Naive thymus-derived CD8-positive, alpha-beta T cell (primary cell): Measurements from ENCODE around the gene FOXI2. TPM values are rescaled to one million over a fixed set of nuclear protein-coding genes. Genes with fewer than 3 reads are reported as not detected.

ENCODE experiments used
- ATAC-seq, 2 donors: fragments of 150-1000 bp; cut with Tn5 transposase in 1 of 2; sonication (Bioruptor Pico), chemical (Tn5 transposase) in 1 of 2; 1 replicate in 1 of 2; 2 replicates in 1 of 2; pipeline ENCODE4 v1.10.0; 2021; ENCODE audit warnings: mild to moderate bottlenecking in 2 of 2, moderate library complexity in 2 of 2
- POLR2A ChIA-PET: fragments of 350-600 bp; sonication (Branson Sonifier 250); formaldehyde crosslinking; loops from one replicate; lab custom pipeline; 2021; ENCODE audit warnings: antibody characterized with exemption; lab: Charles Lee
- DNase-seq, 10 donors: peaks; one replicate each; pipeline versions ENCODE4 v3.0.0 to v3.0.0-alpha.2; 2020 to 2022
- H3K27ac Mint-ChIP-seq, 10 donors: one replicate each; pipeline ENCODE4 v1.8.0; 2020 to 2022; ENCODE audit warnings: mild to moderate bottlenecking in 10 of 10, mixed read lengths in 10 of 10, moderate library complexity in 4 of 10, inconsistent platforms in 1 of 10
- H3K27me3 Mint-ChIP-seq, 5 donors: one replicate each; pipeline ENCODE4 v1.8.0; 2021 to 2022; ENCODE audit warnings: mixed read lengths in 5 of 5
- H3K36me3 Mint-ChIP-seq, 3 donors: one replicate each; pipeline ENCODE4 v1.8.0; 2020 to 2022; ENCODE audit warnings: mixed read lengths in 3 of 3, mild to moderate bottlenecking in 2 of 3, inconsistent platforms in 1 of 3
- H3K4me1 Mint-ChIP-seq, 4 donors: one replicate each; pipeline ENCODE4 v1.8.0; 2021 to 2022; ENCODE audit warnings: mixed read lengths in 4 of 4
- H3K4me3 Mint-ChIP-seq, 10 donors: one replicate each; pipeline ENCODE4 v1.8.0; 2020 to 2022; ENCODE audit warnings: mild to moderate bottlenecking in 10 of 10, mixed read lengths in 10 of 10, moderate library complexity in 6 of 10, inconsistent platforms in 1 of 10
- H3K9me3 Mint-ChIP-seq, 9 donors: one replicate each; pipeline ENCODE4 v1.8.0; 2020 to 2022; ENCODE audit warnings: mixed read lengths in 9 of 9, mild to moderate bottlenecking in 3 of 9, inconsistent platforms in 1 of 9, moderate library complexity in 1 of 9
- polyA plus RNA-seq, 3 donors: library from polyadenylated mRNA; unstranded; fragments of 300-500 nt; fragmentation: Illumina TruSeq; gene quantifications; one replicate each; pipeline ENCODE4 v1.2.3, GENCODE V29; 2021
- total RNA-seq, 8 experiments: library from RNA in 2 of 8; stranded (reverse) in 2 of 8; gene quantifications; one replicate each; pipeline ENCODE4 v1.2.3 and lab custom pipeline; 2021 to 2026

The FOXI2 gene
- total and polyA plus RNA-seq, 5 experiments from 2014 or later: not detected

GRCh38 chr10:127734753-127735152 lies 2.2 kb upstream of the FOXI2 start:
- H3K27me3 Mint-ChIP-seq: peaks cover 18 to 53% (median 36%) of the 10 kb centered on the region in 5 donors
- no peak for DNase-seq
- no peaks in the 10 kb centered on the region for H3K4me1 Mint-ChIP-seq
- H3K36me3 Mint-ChIP-seq: no peaks in the 10 kb centered on the region
- POLR2A ChIA-PET: no interaction called here
- H3K4me3 Mint-ChIP-seq: no peak overlapping the region
- peaks cover 0 to 4% (median under 1%) of the 10 kb centered on the region in 9 donors for H3K9me3 Mint-ChIP-seq
- ATAC-seq: no peak
- no peak overlapping the region for H3K27ac Mint-ChIP-seq

- POLR2A ChIA-PET: no interaction called here
Observed at GRCh38 chr10:127735156-127735555, 1.8 kb upstream of the FOXI2 start.

GRCh38 chr10:127735723-127736221 lies 1.2 kb upstream of the FOXI2 start:
- H3K4me3 Mint-ChIP-seq: no peak overlapping the region
- H3K27me3 Mint-ChIP-seq: peaks cover 17 to 53% (median 36%) of the 10 kb centered on the region in 5 donors
- H3K9me3 Mint-ChIP-seq: peaks cover 0 to 3% (median 0%) of the 10 kb centered on the region in 9 donors
- no peak for ATAC-seq
- no peak for DNase-seq
- no peaks in the 10 kb centered on the region for H3K36me3 Mint-ChIP-seq
- POLR2A ChIA-PET: no interaction called here
- no peak overlapping the region for H3K27ac Mint-ChIP-seq
- H3K4me1 Mint-ChIP-seq: no peaks in the 10 kb centered on the region

More at GRCh38 chr10:127735156-127735555, 1.8 kb upstream of the FOXI2 start:
- no peak for ATAC-seq
- H3K27ac Mint-ChIP-seq: no peak overlapping the region
- H3K36me3 Mint-ChIP-seq: no peaks in the 10 kb centered on the region
- H3K4me3 Mint-ChIP-seq: no peak overlapping the region
- H3K9me3 Mint-ChIP-seq: peaks cover 0 to 3% (median 0%) of the 10 kb centered on the region in 9 donors
- DNase-seq: no peak
- no peaks in the 10 kb centered on the region for H3K4me1 Mint-ChIP-seq
- H3K27me3 Mint-ChIP-seq: peaks cover 17 to 53% (median 36%) of the 10 kb centered on the region in 5 donors

GRCh38 chr10:127736222-127736914 lies 617 bp upstream of the FOXI2 start:
- Mint-ChIP-seq H3K27me3 (peaks cover 17 to 51% (median 36%) of the 10 kb centered on the region in 5 donors), H3K9me3 (peaks cover 0 to 3% (median 0%) of the 10 kb centered on the region in 9 donors), H3K4me1 (no peaks in the 10 kb centered on the region), H3K27ac (no peak overlapping the region), H3K4me3 (no peak overlapping the region), H3K36me3 (no peaks in the 10 kb centered on the region)
- POLR2A ChIA-PET: no interaction called here
- DNase-seq (no peak), ATAC-seq (no peak)

GRCh38 chr10:127737563-127738511 lies 852 bp downstream of the FOXI2 start:
- Mint-ChIP-seq H3K36me3 (no peaks in the 10 kb centered on the region), H3K27me3 (peaks cover 13 to 39% (median 30%) of the 10 kb centered on the region in 5 donors), H3K4me1 (no peaks in the 10 kb centered on the region), H3K27ac (no peak overlapping the region), H3K4me3 (no peak overlapping the region), H3K9me3 (peaks cover 0 to 3% (median 0%) of the 10 kb centered on the region in 9 donors)
- POLR2A ChIA-PET: no interaction called here
- DNase-seq: no peak
- no peak for ATAC-seq

- Mint-ChIP-seq H3K4me3 (no peak overlapping the region), H3K4me1 (no peaks in the 10 kb centered on the region), H3K27me3 (peaks cover 5 to 31% (median 21%) of the 10 kb centered on the region in 5 donors), H3K27ac (no peak overlapping the region), H3K9me3 (peaks cover 0 to under 1% (median 0%) of the 10 kb centered on the region in 9 donors), H3K36me3 (no peaks in the 10 kb centered on the region)
- ATAC-seq: no peak
- POLR2A ChIA-PET: no interaction called here
- DNase-seq: no peak
Observed at GRCh38 chr10:127738512-127739424, 1.8 kb downstream of the FOXI2 start.

- Mint-ChIP-seq H3K27me3 (peaks cover 4 to 29% (median 18%) of the 10 kb centered on the region in 5 donors), H3K27ac (no peak overlapping the region), H3K4me1 (no peaks in the 10 kb centered on the region), H3K9me3 (no peaks in the 10 kb centered on the region), H3K4me3 (no peak overlapping the region), H3K36me3 (no peaks in the 10 kb centered on the region)
- DNase-seq (no peak), ATAC-seq (no peak)
- POLR2A ChIA-PET: no interaction called here
Observed at GRCh38 chr10:127739908-127740307, 2.9 kb downstream of the FOXI2 start.

- H3K36me3 Mint-ChIP-seq: no peaks in the 10 kb centered on the region
- peaks cover 2 to 22% (median 16%) of the 10 kb centered on the region in 5 donors for H3K27me3 Mint-ChIP-seq
- no peak overlapping the region for H3K27ac Mint-ChIP-seq
- H3K4me1 Mint-ChIP-seq: no peaks in the 10 kb centered on the region
- no peak for ATAC-seq
- DNase-seq: no peak
- POLR2A ChIA-PET: no interaction called here
- no peak overlapping the region for H3K4me3 Mint-ChIP-seq
- no peaks in the 10 kb centered on the region for H3K9me3 Mint-ChIP-seq
Observed at GRCh38 chr10:127740596-127740995, 3.6 kb downstream of the FOXI2 start.

GRCh38 chr10:127743205-127743604 lies 6.2 kb downstream of the FOXI2 start:
- Mint-ChIP-seq H3K4me3 (no peak overlapping the region), H3K4me1 (no peaks in the 10 kb centered on the region), H3K27me3 (peaks cover 1 to 17% (median 10%) of the 10 kb centered on the region in 5 donors), H3K27ac (no peak overlapping the region), H3K9me3 (peaks cover 0 to 6% (median 0%) of the 10 kb centered on the region in 9 donors), H3K36me3 (no peaks in the 10 kb centered on the region)
- ATAC-seq (no peak), DNase-seq (no peak)
- POLR2A ChIA-PET: no interaction called here

GRCh38 chr10:127744956-127745355 lies 8.0 kb downstream of the FOXI2 start:
- POLR2A ChIA-PET: no interaction called here
- peaks cover 0 to 5% (median 2%) of the 10 kb centered on the region in 3 donors for H3K36me3 Mint-ChIP-seq
- no peaks in the 10 kb centered on the region for H3K4me1 Mint-ChIP-seq
- DNase-seq (no peak), ATAC-seq (no peak)
- peaks cover 0 to 14% (median 8%) of the 10 kb centered on the region in 9 donors for H3K9me3 Mint-ChIP-seq
- no peak overlapping the region for H3K27ac Mint-ChIP-seq
- H3K4me3 Mint-ChIP-seq: no peak overlapping the region
- H3K27me3 Mint-ChIP-seq: peaks cover 0 to 26% (median 8%) of the 10 kb centered on the region in 5 donors

- Mint-ChIP-seq H3K27ac (no peak overlapping the region), H3K4me3 (no peak overlapping the region), H3K27me3 (peaks cover 0 to 33% (median 8%) of the 10 kb centered on the region in 5 donors), H3K36me3 (peaks cover 0 to 5% (median 2%) of the 10 kb centered on the region in 3 donors), H3K4me1 (no peaks in the 10 kb centered on the region), H3K9me3 (peaks cover 0 to 14% (median 8%) of the 10 kb centered on the region in 9 donors)
- DNase-seq (no peak), ATAC-seq (no peak)
- POLR2A ChIA-PET: no interaction called here
Observed at GRCh38 chr10:127745861-127746260, 8.9 kb downstream of the FOXI2 start.

GRCh38 chr10:127755753-127756152 lies 18.8 kb downstream of the FOXI2 start:
- POLR2A ChIA-PET: no interaction called here
- no peak overlapping the region for H3K27ac Mint-ChIP-seq
- H3K4me3 Mint-ChIP-seq: no peak overlapping the region
- H3K27me3 Mint-ChIP-seq: peaks cover 0 to 18% (median 9%) of the 10 kb centered on the region in 5 donors
- ATAC-seq: no peak
- H3K36me3 Mint-ChIP-seq: no peaks in the 10 kb centered on the region
- H3K9me3 Mint-ChIP-seq: peaks cover 0 to 3% (median 0%) of the 10 kb centered on the region in 9 donors
- H3K4me1 Mint-ChIP-seq: no peaks in the 10 kb centered on the region
- no peak for DNase-seq
